ENCODE measurements around the gene PIEZO1. TPM values are rescaled to one million over a fixed set of nuclear protein-coding genes. Genes with fewer than 3 reads are reported as not detected.

The PIEZO1 gene
- total RNA-seq, 1 experiment from 2014 or later, result 71.1 TPM

GRCh38 chr16:88787579-88788314, 2.7 kb upstream of the PIEZO1 start:
- no peak overlapping the region for H4K91ac ChIP-seq (ENCODE audit: insufficient read length, low read depth, low read length)
- no peak overlapping the region for H3K27ac Mint-ChIP-seq
- peaks cover 7% of the 10 kb centered on the region for H3K27me3 Mint-ChIP-seq (ENCODE audit: low read depth)

More at GRCh38 chr16:88787579-88788314, 2.7 kb upstream of the PIEZO1 start:
- Mint-ChIP-seq H3K36me3 (ENCODE audit: insufficient read depth in 1 of 3, low read depth in 3 of 3) (no peaks in the 10 kb centered on the region), H3K4me1 (peaks cover 20 to 36% of the 10 kb centered on the region in 2 experiments), H3K4me3 (no peak overlapping the region; a peak in 1 of 5 replicates), H3K9me3 (no peaks in the 10 kb centered on the region)
- no peak overlapping the region for H4K5ac ChIP-seq (ENCODE audit: insufficient read length, low read depth, low read length)
- DNase-seq, result no peak
- no peak overlapping the region for H4K8ac ChIP-seq (replicated peaks; ENCODE audit: insufficient read length, low read depth, low read length)
- H3K56ac ChIP-seq (ENCODE audit: insufficient read length, low read depth, low read length), result no peak overlapping the region
- H2BK5ac ChIP-seq (ENCODE audit: insufficient read length, low read length), result no peak overlapping the region
- WGBS (ENCODE audit: extremely low coverage, insufficient read length, low lambda C conversion rate), result no CpG with 5 or more reads among the region's 11 CpGs
- H3K4me1 ChIP-seq (ENCODE audit: insufficient read depth, low read length), result peaks cover 3% of the 10 kb centered on the region; the same call in 1 of the 2 replicates
- H3K79me1 ChIP-seq (ENCODE audit: insufficient read depth, low read depth, low read length, poor library complexity, severe bottlenecking), result no peaks in the 10 kb centered on the region
- no peak overlapping the region for H3T11ph ChIP-seq (ENCODE audit: low read length)
- no peaks in the 10 kb centered on the region for H3K9me3 ChIP-seq (ENCODE audit: control insufficient read depth, low read depth, low read length)
- H2BK20ac ChIP-seq (ENCODE audit: low read depth, low read length, poor library complexity, severe bottlenecking), result no peak overlapping the region
- H3K9ac ChIP-seq (ENCODE audit: extremely low read depth, insufficient read length, low read length), result no peak overlapping the region
- no peak overlapping the region for H3K14ac ChIP-seq (ENCODE audit: insufficient read depth, low read length)
- no peak overlapping the region for H3K18ac ChIP-seq (ENCODE audit: insufficient read length, low read depth, low read length)
- no peak overlapping the region for H2BK12ac ChIP-seq (ENCODE audit: insufficient read length, low read depth, low read length)
- TF ChIP-seq, protein P1, sequence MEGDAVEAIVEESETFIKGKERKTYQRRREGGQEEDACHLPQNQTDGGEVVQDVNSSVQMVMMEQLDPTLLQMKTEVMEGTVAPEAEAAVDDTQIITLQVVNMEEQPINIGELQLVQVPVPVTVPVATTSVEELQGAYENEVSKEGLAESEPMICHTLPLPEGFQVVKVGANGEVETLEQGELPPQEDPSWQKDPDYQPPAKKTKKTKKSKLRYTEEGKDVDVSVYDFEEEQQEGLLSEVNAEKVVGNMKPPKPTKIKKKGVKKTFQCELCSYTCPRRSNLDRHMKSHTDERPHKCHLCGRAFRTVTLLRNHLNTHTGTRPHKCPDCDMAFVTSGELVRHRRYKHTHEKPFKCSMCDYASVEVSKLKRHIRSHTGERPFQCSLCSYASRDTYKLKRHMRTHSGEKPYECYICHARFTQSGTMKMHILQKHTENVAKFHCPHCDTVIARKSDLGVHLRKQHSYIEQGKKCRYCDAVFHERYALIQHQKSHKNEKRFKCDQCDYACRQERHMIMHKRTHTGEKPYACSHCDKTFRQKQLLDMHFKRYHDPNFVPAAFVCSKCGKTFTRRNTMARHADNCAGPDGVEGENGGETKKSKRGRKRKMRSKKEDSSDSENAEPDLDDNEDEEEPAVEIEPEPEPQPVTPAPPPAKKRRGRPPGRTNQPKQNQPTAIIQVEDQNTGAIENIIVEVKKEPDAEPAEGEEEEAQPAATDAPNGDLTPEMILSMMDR (conservative IDR thresholded peaks at IDR 0.05), result no peak
- H3K79me2 ChIP-seq (ENCODE audit: insufficient read depth, low read length), result no peaks in the 10 kb centered on the region; the same call in 1 of the 2 replicates
- no peak overlapping the region for H2BK15ac ChIP-seq (ENCODE audit: low read depth, low read length)
- no peak overlapping the region for H2AK5ac ChIP-seq (ENCODE audit: insufficient read length, low read length)
- H4K20me1 ChIP-seq (ENCODE audit: control insufficient read depth, insufficient read depth, insufficient read length), result peaks cover 2% of the 10 kb centered on the region
- peaks cover 13% of the 10 kb centered on the region for H3K23me2 ChIP-seq (ENCODE audit: insufficient read length, low read depth, low read length, poor library complexity, severe bottlenecking)
- H3K4ac ChIP-seq (ENCODE audit: low read depth, low read length), result no peak overlapping the region
- no peak overlapping the region for H3K4me2 ChIP-seq (ENCODE audit: insufficient read depth, insufficient read length, low read length)
- no peaks in the 10 kb centered on the region for H3K27me3 ChIP-seq (ENCODE audit: insufficient read depth, low read length)
- no peak overlapping the region for H2AFZ ChIP-seq (ENCODE audit: low read length)
- no peak overlapping the region for H3K23ac ChIP-seq (ENCODE audit: insufficient read length, low read depth, low read length)
- no peak overlapping the region for H2BK120ac ChIP-seq (ENCODE audit: low read depth, low read length, poor library complexity, severe bottlenecking)
- H3K27ac ChIP-seq (ENCODE audit: insufficient read length, low read depth, low read length), result no peak overlapping the region
